ENCODE measurements around the gene SLC27A2. TPM values are rescaled to one million over a fixed set of nuclear protein-coding genes. Genes with fewer than 3 reads are reported as not detected.
"Not testable (repeated sequence)": the region's sequence is repeated elsewhere in the genome, so short reads cannot be mapped to it uniquely, and the experiment has no call there.

The SLC27A2 gene
- 22.9 TPM for total RNA-seq

DNA sequence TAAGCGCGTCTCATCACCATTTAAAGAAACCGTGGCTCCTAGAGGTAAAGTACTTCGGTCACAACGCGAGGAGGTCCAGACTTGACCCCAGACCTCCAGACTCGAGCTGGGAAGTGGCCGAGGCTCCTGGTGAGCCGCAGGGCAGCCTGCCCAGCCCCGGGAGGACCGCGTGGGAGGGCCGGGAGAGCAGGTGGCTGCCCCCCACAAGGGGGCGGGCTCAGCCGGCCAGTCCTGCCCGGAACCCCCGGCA, at the start of gene SLC27A2:
Gene SLC27A2 (plus strand): TSS at position 228 of the 250 bp plus-strand sequence. CDS start 232 bp downstream, outside the sequence.
- DNase-seq (ENCODE audit: low spot score) = peak; percentile 31

DNA sequence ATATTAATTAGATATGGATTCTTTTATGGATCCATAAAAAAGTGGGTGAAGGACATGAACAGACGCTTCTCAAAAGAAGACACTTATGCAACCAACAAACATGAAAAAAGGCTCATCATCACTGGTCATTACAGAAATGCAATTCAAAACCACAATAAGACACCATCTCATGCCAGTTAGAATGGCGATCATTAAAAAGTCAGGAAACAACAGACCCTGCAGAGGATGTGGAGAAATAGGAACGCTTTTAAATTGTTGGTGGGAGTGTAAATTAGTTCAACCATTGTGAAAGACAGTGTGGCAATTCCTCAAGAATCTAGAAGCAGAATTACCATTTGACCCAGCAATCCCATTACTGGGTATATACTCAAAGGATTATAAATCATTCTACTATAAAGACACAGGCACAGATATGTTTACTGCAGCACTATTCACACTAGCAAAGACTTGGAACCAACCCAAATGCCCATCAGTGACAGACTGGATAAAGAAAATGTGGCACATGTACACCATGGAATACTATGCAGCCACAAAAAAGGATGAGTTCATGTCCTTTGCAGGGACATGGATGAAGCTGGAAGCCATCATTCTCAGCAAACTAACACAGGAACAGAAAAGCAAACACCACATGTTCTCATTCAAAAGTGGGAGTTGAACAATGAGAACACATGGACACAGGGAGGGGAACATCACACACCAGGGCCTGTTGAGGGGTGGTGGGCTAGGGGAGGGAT, 49.6 kb upstream of the SLC27A2 start:
- DNase-seq (ENCODE audit: low spot score) = not testable (repeated sequence)

DNA sequence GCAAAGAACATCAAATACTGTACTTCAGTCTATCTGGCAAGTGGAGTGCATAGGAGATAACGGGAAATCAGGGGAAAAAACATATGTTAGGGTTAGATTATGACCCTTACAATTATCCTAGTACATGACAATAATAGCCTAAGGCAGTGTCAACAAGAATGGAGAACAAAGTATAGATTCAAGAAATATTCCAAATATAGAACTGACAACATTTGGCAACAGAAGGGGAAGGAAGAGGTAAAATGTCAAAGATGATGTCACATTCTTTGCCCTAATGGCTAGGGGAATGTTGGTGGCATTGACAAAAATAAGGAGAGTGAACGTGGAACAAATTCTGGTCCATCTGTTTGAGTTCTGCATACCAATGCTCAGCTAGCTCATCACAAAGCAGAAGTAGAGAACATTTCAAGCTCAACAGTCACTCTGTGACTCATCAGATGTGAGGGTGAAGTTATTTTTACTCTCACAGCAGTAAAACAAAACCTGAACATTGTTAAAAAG, 47.4 kb upstream of the SLC27A2 start:
- no peak for DNase-seq (ENCODE audit: low spot score)

DNA sequence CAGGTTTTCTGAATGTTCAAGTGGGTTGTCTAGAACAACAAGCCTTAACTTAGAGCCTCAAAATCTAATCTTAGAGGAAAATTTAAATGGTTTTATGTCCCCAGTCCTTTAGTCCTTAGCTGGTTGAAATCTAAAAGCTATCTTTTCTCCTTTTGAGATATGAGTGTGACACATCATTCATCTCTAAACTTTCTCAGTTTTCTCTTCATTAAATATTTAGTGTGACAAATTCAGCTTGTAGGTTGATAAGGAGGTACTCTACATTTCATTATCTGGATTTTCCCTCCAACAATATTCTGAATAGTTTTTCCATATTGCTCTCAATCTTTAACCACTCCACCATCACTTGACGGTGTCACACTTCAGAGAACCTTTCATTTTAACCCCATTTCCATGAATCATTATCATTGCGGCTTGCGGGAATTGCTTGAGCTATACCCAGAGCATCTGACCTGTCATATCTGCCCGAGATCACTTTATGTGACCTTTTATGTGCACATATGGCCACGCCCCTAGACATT, 46.9 kb upstream of the SLC27A2 start:
- no peak for DNase-seq (ENCODE audit: low spot score)

DNA sequence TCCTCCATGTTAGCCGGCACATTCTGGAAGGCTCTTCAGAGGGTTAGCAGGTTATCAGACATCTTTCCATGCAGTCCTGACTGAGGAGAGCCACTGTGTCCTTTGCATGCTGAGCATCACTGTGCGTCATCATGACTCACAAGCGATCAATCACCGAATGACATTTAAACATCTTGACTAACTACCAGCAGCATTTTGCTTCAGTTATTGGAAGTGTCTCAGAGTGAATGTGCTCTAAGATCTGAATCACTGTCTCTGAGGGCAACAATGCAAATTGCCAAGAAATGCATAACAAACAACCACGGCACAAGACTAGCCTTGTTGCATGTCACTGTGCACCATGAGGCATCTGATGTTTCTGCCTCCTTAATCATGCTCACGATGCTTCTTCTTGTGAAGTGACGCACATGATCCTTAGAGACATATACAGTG, 44.6 kb upstream of the SLC27A2 start:
- DNase-seq (ENCODE audit: low spot score) = no peak

DNA sequence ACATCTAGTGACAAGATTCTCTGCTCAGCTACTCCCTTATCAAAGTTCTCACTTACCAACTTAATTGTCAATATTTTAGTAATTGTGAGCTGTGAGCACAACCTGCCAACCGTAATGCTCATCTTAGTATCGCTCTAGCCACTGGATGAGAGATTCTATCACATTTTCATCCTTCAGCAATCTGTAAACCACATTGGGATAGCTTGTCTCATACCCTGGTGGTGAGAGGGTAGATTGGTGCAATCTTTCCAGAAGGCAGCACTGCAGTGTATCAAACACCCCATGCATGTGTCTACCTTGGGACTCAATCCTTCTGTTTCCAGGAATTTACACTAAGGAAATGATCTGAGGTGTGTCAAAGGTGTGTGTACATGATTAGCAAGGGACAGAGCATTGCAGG, 44.1 kb upstream of the SLC27A2 start:
- DNase-seq (ENCODE audit: low spot score) = no peak

DNA sequence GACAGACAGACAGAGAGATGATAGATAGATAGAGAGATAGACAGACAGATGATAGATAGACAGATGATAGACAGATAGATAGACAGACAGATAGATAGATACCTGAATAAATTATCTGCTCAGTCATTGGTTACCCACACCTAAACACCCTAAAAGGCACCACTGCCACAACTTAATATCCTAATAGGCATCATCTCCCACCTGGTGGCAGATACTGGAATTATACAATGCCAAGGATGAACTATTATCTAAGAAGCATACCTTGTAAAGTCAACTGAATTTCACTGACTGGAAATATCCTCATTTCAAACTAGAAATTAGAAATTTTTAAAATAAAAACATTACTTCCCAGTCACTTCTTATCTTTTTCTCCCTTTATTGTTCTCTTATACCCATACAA, 43.6 kb upstream of the SLC27A2 start:
- no peak for DNase-seq (ENCODE audit: low spot score)

DNA sequence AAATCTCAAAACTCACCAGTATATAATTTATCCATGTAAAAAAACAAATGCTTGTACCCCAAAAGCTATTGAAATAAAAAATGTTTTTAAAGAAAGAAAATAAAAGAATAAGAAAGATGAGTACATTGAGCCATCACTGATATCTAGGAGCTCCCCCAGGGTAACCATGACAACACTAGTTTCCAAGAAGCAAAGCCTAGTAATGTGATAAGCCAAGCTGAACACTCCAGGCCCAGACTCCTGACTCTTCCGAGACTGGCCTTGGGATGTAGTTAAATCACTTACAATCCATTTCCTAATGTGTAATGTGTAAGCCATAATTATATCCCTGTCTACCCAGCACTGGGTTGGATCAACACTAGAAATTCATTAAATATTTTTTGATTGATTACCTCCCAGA, 41.9 kb upstream of the SLC27A2 start:
- no peak for DNase-seq (ENCODE audit: low spot score)

DNA sequence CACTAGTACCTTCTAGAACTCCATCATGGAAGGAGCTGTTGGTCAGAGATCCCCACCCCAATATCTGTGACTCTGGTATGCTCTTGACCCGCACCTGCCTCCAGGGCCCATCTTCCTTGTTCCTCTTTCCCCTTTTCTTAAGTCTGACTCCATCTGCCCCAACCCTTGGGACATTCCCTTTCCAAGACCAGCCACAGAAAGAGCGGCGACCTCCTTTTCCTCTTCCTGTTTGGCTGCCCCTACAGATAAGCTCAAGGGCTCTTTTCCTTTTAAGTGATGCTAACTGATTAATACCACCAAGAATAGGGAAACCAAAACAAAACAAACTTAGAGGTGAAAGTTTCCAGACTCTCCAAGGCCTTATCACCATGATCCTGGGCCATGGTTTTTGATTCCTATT, 41.0 kb upstream of the SLC27A2 start:
- no peak for DNase-seq (ENCODE audit: low spot score)

DNA sequence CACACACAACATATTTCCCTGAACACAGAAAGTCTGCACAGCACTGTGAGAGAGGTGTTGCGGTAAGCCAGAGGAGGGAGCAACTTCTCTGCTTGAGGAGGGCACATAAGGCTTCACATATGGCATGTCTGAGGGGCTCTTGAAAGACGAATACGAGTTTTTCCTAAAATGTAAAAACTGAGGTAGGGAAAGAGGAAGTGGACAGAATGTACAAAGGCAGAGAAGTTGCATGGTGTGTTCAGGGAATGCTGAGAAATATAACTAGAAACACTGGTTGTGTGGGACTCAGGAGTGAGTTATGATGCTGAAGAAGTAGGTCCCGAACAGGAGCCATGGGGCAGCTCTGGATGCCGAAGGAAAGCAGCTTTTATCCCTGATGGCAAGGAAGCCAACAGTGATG, 40.1 kb upstream of the SLC27A2 start:
- DNase-seq (ENCODE audit: low spot score) = no peak

DNA sequence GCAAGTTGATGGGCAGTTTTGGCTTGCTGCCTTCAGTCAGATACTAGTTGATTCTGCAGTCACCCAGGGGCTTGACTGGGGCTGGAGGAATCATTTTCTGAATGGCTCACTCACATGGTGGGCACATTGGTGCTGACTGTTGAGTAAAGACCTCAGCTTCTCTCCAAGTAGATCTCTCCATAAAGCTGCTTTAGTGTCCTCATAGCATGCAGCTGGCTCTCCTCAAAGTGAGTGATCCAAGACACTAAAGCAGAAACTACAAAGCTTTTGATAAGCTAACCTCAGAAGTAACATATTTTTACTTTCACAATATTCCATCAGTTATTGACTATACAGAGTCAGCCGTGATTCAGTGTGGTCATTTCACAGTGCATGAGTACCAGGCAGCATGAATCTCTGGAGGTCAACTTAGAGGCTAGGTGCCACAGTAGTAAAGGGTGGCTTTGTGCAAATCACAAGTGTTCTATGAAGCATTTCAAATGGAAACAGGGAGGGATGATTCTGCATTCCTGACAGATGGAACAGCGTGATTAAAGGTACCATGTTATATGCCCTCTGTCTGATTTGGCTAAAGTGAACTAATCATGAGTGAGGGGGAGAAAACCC, 38.6 kb upstream of the SLC27A2 start:
- no peak for DNase-seq (ENCODE audit: low spot score)

DNA sequence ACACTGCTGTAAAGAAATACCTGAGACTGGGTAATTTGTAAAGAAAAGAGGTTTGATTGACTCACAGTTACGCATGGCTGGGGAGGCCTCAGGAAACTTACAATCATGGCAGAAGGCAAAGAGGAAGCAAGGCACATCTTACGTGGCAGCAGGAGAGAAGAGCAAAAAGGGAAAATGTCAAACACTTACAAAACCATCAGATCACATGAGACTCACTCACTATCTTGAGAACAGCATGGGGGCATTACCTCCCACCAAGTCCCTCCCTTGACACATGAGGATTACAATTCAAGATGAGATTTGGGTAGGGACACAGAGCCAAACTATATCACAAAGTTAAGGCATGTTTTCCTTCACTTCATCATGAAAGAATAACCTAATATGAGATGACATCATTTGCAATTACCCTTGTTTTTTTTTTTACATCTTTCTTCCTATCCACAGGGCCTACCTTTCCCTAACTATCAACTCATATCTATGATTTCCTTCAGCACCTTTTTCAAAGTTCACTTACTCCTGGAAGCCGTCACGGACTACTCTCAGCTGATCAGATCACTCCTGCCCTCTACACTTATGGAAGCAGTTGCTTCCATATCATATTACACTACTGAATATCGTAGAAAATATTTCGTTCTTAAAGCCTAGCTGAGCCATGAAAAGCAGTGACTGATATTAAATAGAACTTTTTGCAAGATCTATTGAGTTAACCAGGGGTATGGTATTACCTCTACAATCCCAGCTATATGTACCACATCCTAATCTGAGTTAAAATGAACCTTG, 37.5 kb upstream of the SLC27A2 start:
- DNase-seq (ENCODE audit: low spot score) = no peak

DNA sequence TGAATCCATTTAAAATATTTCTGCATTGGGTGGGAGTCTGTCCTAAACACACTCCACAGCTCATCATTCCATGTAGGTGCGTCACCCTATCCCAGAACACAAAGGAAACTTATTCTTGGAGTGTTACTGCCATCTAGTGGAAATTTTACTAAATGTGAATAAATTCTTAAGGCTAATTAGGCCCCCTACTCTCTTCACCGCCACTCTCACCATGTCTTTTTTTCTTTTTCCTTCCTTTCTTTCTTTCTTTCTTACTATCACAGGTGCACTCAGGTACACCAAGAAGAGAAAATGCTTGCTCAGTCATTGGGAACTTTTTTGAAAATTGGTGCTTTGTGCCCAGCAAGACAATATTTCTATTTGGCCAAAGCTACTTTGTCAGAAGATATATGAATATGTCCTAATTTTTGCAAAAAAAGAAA, 36.5 kb upstream of the SLC27A2 start:
- DNase-seq (ENCODE audit: low spot score) = peak; percentile 32

DNA sequence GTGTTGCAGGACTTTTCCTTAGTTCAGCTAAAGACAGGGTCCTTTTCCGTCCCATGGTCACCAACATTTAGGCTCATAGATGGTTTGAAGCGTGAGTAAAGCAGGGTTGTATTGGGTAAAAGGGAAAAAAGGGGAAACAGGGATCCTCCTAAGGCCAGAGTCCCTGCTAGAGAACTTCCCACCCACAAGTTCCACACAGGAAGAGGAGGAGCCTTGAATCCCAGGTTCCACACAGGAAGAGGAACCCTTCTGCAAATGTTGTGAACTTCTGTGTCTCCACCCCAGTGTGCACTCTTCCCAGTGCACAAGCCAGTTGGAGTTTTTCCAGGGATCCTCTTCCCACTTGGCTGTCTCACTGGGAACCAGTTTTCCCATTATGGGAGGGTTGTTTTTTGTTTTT, 35.4 kb upstream of the SLC27A2 start:
- DNase-seq (ENCODE audit: low spot score) = no peak

DNA sequence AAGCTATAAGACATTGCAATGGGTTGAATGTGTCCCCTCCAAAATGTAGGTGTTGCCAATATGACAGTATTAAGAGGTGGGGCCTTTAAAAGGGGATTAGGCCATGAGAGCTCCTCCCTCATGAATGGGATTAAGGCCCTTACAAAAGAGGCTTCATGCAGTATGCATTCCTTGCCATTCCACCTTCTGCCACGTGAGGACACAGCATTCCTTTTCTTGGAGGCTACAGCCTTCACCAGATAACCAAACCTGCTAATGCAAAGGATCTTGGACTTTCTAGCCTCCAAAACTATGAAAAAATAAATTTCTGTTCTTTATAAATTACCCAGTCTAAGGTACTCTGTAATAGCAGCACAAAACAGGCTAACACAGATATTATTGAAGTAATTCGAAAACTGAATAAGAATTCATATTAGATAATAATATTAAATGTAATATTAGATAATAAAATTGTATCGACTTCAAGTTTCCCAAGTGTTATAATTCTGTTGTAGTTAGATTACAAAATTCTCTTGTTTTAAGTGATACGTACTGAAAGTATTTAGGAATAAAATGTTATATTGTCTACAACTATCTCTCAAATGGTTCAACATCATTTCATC, 33.5 kb upstream of the SLC27A2 start:
- peak; percentile 25 for DNase-seq (ENCODE audit: low spot score)

DNA sequence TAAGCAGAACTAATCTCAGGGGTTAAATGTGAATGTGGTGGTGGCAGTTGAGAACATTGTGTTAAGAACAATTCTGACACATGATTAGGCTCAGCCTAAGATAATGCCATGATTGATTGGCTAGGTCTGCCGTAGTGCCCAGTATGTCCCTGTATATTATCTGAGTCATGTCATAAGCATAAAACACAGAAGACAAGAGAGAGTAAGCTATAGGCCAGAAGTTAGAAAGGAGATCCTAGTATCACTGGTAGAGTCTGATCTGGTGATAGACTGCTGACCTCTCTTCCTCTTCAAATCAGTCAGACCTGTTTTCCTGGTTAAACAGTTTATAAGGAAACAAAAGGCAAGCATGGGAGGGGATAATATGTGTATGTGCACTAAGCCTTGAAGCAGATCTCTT, 32.9 kb upstream of the SLC27A2 start:
- no peak for DNase-seq (ENCODE audit: low spot score)

DNA sequence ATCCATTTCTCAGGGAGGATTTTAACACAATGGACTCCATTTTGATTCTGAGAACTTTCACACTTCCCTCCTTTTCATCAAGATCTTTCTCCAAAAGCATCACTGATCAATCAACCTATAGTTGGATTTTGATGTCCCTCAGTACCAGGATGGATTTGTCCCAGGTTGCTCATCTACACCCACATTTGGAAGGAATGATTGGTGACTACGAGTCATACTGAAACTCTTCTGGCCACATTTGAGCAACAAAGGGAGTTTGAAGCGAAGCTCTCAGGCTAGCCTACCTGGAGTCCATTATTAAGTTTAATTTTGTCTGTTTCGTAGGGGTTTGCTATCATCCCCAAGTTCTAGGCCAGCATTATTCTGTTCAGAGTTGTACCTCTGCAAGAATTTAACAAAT, 31.6 kb upstream of the SLC27A2 start:
- no peak for DNase-seq (ENCODE audit: low spot score)

DNA sequence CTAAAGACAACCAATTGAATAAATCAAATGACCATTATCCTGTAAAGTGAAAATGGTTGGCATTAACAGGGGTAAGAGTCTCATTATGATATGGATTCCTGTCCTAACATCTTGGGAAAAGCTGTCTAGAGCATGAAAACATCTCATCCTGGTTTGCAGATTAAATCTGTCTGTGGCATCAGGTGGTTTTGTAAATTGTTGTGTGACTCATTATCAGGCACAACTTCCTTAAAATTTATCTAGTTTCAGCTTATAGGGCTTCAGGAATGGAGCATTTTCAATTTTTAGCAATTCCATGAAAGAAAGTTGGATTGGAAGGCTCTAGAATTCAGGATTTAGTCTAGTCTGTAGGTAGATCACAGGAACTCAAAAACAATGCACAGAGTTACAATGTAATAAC, 31.1 kb upstream of the SLC27A2 start:
- DNase-seq (ENCODE audit: low spot score) = no peak

DNA sequence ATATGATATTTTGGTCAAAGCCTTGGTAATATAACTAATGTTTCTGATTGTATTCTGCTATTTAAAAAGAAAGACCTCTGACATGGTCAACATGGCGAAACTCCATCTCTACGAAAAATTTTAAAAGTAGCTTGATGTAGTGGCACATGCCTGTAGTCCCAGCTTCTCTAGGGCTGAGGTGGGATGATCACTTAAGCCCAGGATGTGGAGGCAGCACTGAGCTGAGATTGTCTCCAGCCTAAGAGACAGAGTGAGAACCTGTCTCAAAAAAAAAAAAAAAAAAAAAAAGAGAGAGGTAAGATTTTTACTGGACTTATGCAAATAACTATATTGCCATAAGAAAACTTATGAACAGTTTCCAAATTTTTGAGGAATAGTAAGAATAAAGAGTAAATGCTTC, 30.5 kb upstream of the SLC27A2 start:
- no peak for DNase-seq (ENCODE audit: low spot score)

DNA sequence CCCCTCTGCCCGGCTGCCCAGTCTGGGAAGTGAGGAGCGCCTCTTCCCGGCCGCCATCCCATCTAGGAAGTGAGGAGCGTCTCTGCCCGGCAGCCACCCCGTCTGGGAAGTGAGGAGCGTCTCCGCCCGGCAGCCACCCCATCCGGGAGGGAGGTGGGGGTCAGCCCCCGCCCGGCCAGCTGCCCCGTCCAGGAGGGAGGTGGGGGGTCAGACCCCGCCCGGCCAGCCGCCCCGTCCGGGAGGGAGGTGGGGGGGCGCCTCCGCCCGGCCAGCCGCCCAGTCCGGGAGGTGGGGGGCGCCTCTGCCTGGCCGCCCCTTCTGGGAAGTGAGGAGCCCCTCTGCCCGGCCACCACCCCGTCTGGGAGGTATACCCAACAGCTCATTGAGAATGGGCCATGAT, 23.8 kb upstream of the SLC27A2 start:
- DNase-seq (ENCODE audit: low spot score) = not testable (repeated sequence)

DNA sequence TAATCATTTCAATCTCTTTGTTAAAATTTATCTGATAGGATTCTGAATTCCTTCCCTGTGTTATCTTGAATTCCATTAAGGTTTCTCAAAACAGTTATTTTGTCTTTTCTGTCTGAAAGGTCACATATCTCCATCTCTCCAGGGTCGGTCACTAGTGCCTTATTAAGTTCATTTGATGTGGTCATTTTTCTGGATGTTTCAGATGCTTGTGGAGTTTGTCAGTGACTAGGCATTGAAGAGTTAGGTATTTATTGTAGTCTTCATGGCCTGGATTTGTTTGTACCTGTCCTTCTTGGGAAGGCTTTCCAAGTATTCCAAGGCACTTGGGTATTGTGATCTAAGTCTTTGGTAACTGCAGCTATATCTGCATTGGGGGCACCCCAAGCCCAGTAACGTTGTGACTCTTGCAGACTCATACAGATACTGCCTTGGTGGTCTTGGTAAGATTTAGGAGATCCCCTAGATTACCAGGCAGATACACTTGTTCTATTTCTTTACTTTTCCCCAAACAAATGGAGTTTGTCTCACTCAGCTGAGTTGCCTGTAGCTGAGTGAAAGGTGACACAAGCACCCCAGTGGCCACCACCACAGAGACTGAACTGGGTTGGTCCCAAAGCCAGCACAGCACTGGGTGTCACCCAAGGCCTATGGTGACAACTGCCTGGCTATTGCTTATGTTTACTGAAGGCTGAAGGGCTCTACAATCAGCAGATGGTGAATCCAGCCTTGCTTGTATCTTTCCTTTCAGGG, 18.9 kb upstream of the SLC27A2 start:
- DNase-seq (ENCODE audit: low spot score) = no peak
